AG08396 (cell line): ENCODE results near the gene CFAP77.

ENCODE experiments used
- DNase-seq: peaks from one replicate; pipeline ENCODE4 v3.0.0; 2012; ENCODE audit warnings: low spot score, mixed read lengths

Gene CFAP77

GRCh38 chr9:132489536-132489935 lies 79.5 kb downstream of the CFAP77 start:
- no peak for DNase-seq

- DNase-seq, result no peak
Observed at GRCh38 chr9:132494857-132495256, 84.8 kb downstream of the CFAP77 start.

GRCh38 chr9:132497731-132498130 lies 87.7 kb downstream of the CFAP77 start:
- DNase-seq, result no peak

GRCh38 chr9:132498531-132499210 lies 88.7 kb downstream of the CFAP77 start:
- DNase-seq, result peak; percentile 59

- no peak for DNase-seq
Observed at GRCh38 chr9:132499251-132499650, 89.2 kb downstream of the CFAP77 start.

- DNase-seq, result no peak
Observed at GRCh38 chr9:132500193-132500592, 90.2 kb downstream of the CFAP77 start.

- DNase-seq, result no peak
Observed at GRCh38 chr9:132502480-132502879, 92.5 kb downstream of the CFAP77 start.

GRCh38 chr9:132503116-132503515 lies 93.1 kb downstream of the CFAP77 start:
- DNase-seq, result no peak

- no peak for DNase-seq
Observed at GRCh38 chr9:132504488-132504887, 94.5 kb downstream of the CFAP77 start.

GRCh38 chr9:132505991-132506655 lies 96.1 kb downstream of the CFAP77 start:
- no peak for DNase-seq

GRCh38 chr9:132506977-132507669 lies 97.1 kb downstream of the CFAP77 start:
- no peak for DNase-seq

- peak; percentile 90 for DNase-seq
Observed at GRCh38 chr9:132507670-132508469, 97.9 kb downstream of the CFAP77 start.

GRCh38 chr9:132509928-132510874 lies 100.2 kb downstream of the CFAP77 start:
- DNase-seq, result no peak

GRCh38 chr9:132511191-132511999 lies 101.4 kb downstream of the CFAP77 start:
- DNase-seq, result no peak

GRCh38 chr9:132513416-132513815 lies 103.4 kb downstream of the CFAP77 start:
- DNase-seq, result no peak

- no peak for DNase-seq
Observed at GRCh38 chr9:132514011-132514744, 104.2 kb downstream of the CFAP77 start.

GRCh38 chr9:132514821-132515220 lies 104.8 kb downstream of the CFAP77 start:
- no peak for DNase-seq

GRCh38 chr9:132516301-132516700 lies 106.3 kb downstream of the CFAP77 start:
- no peak for DNase-seq

- DNase-seq, result no peak
Observed at GRCh38 chr9:132516911-132517310, 106.9 kb downstream of the CFAP77 start.
